Sigmoid colon (tissue), 4 donors: ENCODE data around the gene C5orf52.

ENCODE experiments used
- EP300 ChIP-seq, 4 donors: sonication (generic); formaldehyde crosslinking; IDR thresholded peaks; one replicate each; pipeline ENCODE4 v1.6.1; 2017; ENCODE audit warnings: antibody characterized with exemption in 4 of 4
- POLR2A ChIP-seq, 2 donors: fragments of 450-650 bp; IDR thresholded peaks; one replicate each; pipeline ENCODE4 v1.6.1; 2016; ENCODE audit warnings: antibody characterized with exemption in 2 of 2, mild to moderate bottlenecking in 2 of 2, moderate library complexity in 2 of 2
- TF ChIP-seq, protein P1 (sequence below), 4 experiments: fragments of 450-650 bp in 3 of 4; fragments of 200-600 bp in 1 of 4; IDR thresholded peaks; one replicate each; pipeline ENCODE4 v1.5.1; 2016 to 2019; ENCODE audit warnings: antibody characterized with exemption in 4 of 4, mild to moderate bottlenecking in 3 of 4, moderate library complexity in 2 of 4

DNA sequence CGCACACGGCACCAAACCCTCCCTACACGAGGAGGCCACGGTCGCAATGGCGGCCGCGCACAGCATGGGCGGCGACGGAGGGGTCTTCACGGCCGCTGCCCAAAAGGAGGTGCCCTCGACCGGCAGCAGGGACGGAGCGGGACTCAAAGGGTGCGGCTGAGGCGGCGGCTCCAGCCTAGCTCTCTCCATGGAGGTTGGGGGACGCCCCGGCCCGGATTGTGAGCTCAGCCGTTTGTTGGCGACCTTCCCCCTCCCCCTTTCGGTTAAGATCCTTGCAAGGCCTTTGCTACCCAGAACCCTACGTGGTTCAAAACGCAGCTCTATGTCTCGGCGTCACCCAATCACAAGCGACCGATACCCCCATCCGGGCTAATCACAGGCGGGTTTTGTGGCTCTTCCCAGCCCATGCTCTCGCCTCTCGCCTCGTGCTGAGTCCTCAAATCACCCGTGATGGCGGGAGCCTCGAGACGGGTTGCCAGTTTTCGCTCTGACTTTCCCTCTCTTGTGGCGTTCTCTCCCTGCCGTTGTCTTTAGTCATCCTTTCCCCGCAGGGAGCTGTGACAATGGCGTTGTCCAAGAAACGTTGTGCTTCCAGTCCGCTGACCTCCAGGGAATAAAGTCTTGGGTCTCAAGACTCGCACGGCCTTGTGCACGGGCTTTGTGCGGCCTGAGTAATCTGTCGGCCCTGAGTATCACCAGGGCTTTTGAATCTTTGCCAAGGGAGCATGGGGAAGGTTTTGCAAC, 19.5 kb downstream of the C5orf52 start:
- no peak for TF ChIP-seq EP300 (IDR thresholded peaks at IDR 0.05)
- TF ChIP-seq, protein P1, sequence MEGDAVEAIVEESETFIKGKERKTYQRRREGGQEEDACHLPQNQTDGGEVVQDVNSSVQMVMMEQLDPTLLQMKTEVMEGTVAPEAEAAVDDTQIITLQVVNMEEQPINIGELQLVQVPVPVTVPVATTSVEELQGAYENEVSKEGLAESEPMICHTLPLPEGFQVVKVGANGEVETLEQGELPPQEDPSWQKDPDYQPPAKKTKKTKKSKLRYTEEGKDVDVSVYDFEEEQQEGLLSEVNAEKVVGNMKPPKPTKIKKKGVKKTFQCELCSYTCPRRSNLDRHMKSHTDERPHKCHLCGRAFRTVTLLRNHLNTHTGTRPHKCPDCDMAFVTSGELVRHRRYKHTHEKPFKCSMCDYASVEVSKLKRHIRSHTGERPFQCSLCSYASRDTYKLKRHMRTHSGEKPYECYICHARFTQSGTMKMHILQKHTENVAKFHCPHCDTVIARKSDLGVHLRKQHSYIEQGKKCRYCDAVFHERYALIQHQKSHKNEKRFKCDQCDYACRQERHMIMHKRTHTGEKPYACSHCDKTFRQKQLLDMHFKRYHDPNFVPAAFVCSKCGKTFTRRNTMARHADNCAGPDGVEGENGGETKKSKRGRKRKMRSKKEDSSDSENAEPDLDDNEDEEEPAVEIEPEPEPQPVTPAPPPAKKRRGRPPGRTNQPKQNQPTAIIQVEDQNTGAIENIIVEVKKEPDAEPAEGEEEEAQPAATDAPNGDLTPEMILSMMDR (IDR thresholded peaks at IDR 0.05) = no peak
- TF ChIP-seq POLR2A (IDR thresholded peaks at IDR 0.05) = no peak
